Activated effector memory CD4-positive, alpha-beta T cell treated with anti-CD3 and anti-CD28 coated beads, Interleukin-2, amount 50 U/mL, for 16 hours (primary cell): ENCODE results near the gene HOXB4.

Experiments used
- DNase-seq: peaks from one replicate; pipeline ENCODE4 v3.0.0-alpha.2; 2020

Gene HOXB4

DNA sequence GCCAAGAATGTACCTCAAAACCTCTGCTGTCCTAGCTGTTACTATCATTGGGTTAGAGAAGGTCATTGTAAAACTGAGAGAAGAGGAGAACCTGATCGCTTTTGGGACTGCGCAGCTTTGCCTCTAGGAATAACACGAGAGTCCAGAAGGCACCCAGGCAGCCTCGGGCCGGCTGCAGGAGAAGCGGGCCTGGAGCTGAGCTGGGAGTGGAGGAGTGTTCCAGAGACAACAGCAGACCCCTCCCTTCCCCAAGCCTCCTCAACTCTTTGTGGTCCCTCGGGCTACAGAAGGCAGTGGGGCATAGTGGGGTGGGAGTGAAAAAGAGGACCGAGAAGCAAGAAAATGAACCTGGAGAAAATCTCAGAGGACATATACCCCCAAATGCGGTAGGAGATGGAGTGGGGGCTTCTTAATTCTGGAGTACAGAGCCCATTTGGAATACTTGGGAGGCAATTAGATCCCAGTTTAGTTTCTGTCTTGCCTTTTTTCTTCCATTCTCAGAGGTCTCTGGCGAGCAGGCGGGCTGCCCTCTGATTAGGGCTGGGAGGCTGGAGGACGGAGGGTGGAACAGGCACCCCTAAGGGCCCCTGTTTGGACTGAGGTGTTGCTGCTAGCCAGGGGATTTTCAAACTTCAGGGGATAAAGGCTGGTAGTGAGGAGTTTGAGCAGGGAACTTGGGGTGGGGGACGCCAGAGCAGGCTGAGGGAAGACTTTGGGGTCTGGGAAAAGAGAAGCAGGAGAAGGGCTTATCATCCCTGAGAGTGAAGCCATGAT is 19.9 kb downstream of the HOXB4 start:
- DNase-seq, result no peak

DNA sequence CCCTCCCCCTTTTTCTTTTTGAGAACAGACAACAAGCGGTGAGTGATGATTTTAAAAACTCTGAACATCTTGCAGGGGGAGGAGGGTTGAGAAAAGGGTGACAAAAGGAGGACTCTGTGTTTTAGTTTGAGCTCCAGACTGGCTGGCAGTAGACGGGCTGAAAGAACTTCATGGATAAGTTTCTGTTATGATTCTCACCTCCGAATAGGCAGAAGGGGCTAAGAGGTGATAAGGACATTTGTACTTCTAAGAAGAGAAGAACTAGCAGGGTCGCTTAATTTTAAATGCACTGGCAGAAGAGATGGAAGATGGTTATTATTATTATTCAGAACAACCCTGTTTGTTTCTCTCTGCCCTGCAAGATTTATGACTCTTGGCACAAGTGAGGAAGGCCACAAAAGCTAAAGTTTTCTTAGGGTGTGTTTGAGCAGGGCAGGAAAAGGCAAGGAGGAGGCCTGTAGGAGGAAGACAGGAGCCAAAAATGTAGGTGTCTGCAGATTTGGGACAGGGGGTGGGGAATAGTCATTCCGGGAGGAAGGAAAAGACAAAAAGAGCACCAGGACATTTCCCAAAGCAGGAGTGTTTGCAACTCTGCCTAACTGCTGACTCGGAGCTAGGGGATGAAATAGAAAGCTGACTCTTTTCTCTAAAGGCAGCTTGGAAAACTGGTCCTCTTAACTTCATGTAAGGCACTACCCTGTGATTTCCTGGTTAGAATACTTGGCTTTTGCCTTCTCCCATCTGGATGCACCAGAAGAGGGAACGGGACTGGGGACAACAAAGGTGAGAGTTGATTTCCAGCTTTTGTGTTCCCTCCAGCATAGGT is 21.4 kb downstream of the HOXB4 start:
- DNase-seq, result no peak

DNA sequence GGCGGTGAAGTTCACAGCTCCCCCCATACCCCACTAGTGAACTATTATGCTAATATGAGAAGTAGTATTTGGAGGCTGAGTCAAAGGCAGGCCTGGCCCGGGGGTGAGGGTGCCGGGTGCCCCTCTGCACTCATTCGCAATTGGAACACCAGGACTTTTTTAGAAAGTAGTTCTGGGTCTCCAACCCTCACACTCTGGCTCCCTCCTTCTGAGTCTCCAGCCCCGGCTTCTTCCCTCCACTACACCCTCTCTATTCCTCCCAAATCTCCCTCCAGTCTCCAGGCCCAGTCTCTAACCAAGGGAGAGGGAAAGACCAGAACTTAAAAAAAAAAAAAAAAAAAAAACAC is 21.9 kb downstream of the HOXB4 start:
- no peak for DNase-seq

DNA sequence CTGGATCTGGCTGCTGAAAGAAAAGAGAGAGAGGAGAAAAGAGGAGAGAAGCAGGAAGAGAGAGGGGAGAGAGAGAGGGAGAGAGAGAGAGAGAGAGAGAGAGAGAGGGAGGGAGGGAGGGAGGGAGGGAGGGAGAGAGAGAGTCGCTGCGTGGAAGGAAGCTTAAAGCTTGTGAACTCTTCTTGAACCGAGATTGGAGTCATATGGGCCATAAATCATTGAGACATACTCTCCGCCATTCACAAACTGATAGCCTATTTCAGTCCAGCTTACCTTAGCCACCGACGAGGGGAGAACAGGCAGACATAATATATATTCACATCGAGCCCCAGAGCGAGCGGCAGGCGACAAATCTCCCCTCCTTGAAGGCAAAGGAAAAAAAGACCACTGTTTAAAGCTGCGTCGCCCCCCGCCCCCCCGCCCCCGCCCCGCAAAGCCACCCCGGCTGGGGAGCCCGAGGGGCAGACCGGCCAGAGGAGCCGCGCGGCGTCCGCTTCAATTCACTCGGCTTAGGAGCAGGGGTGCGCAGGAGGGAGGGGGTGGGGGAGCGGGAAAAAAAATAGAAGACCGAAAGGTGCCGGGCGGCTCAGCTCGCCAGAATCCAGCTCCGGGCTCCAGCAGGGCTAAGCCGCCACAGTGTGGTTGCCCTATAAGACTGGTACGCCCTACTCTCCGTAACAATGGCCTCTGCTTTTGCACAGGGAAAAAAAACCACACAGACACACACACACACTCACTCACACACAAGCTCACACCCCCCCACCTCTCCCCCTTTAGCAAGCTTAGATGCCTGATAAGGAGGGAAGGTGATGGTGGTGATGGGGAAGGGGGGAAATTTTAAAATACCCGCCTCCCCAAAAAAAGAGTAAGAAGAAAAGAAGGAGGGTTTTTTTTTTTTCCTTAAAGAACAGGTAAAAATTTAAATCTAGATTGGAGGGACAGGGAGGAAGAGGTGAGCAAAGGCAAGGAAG is 22.6 kb downstream of the HOXB4 start:
- DNase-seq, result no peak

DNA sequence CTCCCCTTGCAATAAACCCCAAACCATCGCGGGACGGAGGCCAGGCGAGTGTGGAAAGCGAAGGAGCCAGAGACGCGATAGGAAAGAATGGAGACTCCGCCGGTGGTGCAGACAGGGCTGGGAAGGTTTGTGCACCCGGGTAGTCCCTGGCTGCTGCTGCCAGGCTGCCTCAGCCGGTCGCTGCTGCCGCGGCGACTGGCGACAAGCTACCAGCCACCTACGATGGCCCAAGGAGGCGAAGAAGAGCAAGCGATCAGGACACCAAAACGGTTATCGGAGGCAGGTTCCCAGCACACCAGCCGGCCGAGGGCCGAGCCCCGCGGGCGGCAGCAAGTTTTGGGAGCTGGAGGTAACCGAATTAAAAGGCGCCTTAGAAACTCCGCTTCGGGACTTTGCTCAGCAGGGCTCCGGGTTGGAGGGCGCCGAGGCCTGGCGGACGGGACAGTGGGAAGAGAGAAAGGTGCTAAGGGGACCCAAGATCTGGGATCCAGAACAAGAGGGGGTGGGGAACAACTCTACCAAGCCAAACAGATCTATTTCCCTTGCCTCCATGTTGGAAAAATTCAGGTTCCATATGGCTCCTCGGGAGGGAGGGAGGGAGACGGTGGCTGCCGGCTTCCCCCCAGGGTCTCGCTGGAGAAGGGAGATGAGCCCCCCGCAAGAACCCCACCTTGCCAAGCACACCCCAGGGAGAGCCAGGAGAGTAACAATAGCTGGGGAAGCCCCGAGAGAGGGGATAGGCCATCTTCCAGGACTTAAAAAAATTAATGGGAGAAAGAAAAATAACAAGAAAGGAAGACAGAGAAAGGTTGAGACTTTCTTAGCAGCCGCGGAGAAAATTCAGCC is 23.5 kb downstream of the HOXB4 start:
- DNase-seq, result no peak

DNA sequence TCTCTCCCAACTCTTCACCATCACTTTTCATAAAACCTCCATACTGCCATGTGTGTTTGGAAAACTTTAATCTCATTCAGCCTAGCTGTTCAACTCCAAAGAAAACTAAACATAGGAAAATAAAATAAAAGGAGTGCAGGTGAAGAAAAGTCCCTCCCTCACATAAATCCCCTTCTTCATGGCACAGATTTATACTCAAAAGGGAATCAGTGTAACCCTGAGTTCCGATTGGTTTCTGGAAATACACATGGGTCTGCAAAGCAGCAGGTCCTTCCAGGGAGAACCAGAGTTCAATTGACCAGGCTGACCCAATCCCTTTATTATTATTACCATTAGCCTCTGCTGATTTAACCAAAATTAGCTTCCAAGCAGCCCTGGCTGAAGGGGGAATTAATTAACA is 24.3 kb downstream of the HOXB4 start:
- DNase-seq, result no peak

DNA sequence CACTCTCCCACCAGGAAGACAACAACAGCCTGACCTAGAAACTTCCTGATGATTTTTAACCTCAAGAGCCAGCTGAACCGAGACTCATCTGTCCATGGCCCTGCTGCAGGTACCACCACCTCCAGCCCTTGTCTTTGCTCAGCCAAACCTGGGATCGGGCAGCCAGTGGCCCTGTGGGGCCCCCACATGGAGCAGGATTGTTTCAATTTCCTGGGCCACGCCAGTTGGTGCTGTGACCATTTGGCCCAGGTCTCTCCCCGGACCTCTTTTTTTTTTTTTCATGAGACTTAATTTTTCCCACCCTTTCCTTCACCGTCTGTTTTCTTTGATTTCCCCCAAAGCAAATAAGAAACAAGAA is 25.0 kb downstream of the HOXB4 start:
- no peak for DNase-seq

DNA sequence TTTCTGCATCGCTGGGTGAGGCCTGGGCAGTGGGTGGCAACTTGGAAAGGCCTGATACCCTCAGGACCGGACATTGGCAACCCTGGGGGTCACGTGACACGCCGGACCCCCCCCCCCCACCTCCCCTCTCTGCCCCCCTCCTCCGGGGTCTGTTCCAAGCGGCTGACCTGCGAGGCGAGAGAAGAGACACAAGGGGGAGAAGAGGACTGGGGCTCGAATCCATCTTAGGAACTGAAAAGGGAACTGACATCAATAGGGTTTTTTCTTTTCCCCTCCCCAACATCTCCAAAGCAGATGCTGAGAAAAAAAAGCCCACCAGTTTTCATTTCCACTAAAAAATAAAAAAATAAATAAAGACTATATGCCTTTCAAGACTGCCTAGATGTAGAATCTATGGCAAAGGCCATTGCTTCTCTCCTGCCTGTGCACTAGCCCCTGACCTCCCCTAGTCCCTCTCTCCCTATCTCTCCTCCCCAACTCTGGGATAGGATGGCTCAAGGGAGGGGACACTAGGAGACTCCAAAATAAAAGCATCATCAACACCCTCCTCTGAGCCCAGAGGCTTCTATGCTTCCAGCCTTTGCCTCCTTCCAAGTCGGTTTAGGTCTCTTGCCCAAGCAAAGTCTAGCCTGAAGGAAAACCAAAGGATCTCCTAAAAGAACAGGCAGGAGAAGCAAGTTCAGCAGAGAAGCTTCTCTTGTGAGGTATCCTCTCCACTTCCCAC is 25.5 kb downstream of the HOXB4 start:
- DNase-seq, result no peak

DNA sequence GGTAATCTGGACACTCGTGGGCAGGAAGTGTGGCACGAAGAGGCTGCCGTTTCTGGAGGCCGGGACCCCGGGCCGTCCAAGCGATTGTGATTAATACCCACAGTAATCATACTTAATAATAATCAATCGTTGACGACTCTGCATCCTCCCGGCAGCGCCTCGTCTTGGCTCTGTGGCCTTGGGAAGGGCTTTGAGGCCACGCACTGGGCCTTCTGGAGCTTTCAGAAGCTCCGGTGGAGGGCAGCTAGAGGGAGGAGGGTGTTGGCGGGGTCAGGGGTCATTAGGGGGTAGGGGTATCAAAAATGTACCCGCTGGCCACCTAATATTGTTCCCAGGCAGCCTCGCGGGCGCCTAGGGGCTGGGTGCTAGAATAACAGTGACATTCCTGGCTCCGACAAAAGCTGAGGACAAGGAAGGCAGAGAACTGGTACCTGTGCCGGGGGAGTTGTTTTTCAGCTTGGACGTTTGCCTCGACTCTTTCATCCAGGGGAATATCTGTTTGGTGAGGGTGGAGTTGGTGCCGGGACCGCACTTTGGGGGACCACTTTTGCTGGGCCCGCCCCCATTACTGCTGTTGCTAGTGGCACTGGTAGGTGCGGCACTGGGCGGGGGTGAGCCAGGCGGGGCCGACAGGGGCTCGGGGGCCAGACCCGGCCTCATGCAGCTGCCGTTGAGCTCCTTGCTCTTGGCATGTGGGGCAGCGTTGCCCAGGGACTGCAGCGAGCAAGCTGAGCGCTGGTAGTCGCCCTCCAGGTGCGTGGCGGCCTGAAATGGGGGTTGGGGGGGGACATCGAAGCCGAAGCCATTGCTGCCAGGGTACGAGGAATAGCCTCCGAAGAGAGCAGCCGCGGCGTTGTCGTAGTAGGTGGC is 26.3 kb downstream of the HOXB4 start:
- DNase-seq, result no peak

DNA sequence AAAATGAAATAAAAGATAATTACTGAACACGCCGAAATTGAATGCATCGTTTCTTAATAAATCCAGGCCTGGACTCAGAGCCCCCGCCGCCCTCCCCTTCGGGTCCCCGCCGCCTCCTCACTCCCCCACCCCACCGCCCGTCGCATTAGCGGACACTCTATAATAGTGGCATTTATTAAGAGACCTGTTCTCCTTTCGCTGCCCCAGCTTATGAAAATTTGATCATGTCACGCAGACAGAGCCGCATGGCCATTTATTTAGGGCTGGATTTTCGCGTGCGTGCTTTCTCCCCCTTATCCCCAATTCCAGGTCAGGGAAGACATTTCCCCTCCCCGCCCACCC is 27.0 kb downstream of the HOXB4 start:
- DNase-seq, result no peak

DNA sequence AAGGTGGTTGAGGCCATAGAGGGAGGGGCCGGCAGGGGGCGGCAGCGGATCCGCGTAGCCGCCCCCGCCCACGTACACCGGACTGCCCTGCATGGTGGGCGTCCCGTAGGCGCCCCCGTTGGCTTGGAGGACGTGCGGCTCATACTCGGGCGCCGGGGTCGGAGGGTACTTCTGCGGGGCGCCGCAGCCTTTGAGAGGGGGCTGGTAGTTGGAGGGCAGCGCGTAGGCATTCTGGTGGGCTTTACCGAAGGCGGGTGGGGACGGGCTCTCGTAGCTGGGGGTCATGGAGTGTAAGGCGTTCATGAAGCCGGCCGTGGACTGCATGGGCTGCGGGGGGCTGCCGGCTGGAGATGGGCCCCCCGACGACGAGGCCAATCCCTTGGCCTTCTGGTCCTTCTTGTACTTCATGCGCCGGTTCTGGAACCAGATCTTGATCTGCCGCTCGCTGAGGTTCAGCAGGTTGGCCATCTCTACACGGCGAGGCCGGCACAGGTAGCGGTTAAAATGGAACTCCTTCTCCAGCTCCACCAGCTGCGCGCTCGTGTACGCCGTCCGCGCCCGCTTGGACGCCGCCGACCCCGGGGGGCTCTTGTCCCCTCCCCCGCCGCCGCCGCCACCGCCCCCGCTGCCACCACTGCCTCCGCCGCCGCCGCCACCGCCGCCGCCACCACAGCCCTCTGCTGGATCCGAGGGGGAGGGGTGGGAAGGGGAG is 27.5 kb downstream of the HOXB4 start:
- DNase-seq, result no peak

DNA sequence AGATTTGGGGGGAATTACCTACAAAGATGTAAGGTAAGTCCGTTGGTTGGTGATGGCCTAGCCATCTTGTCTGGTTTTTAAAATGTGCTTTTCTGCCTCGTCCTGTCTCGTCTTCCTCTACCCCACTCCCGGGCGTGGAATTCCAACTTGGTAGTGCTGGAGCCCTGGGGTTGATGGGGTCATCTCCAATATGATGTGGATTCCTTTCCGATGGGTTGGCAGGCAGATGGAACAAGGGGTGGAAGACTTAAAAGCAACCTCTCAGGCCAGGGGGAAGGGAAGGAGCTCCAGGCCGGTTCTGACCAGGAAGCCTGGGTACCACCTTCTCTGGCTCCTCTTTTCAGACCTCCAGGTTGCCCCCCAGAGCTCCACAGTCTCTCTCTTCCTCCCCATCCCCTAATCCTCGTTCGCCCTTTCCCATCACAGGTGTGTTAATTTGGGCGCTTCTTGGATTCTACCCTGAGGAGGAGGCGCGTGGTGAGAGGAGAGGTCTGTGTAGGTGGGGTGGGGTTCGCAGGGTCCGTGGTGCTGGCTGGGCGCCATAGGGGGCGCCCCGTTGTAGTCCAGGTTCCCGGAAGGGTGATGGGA is 28.1 kb downstream of the HOXB4 start:
- DNase-seq, result no peak

DNA sequence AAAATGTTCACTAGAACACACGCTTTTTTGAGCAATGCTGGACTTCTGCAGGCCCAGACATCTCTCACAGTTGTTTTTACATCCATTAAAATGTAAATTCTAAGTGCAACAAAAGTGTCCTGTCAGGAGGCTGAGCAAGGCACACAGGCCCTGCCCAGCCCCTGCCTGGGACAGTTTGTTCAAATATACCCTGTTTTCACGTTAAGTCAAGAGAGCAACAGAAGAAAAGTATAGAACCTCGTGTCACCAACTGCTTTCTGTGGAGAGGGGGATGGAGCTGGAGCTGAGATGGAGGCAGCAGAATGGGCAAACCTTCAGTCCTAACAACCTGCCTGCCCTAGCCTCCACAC is 28.9 kb downstream of the HOXB4 start:
- DNase-seq, result no peak

DNA sequence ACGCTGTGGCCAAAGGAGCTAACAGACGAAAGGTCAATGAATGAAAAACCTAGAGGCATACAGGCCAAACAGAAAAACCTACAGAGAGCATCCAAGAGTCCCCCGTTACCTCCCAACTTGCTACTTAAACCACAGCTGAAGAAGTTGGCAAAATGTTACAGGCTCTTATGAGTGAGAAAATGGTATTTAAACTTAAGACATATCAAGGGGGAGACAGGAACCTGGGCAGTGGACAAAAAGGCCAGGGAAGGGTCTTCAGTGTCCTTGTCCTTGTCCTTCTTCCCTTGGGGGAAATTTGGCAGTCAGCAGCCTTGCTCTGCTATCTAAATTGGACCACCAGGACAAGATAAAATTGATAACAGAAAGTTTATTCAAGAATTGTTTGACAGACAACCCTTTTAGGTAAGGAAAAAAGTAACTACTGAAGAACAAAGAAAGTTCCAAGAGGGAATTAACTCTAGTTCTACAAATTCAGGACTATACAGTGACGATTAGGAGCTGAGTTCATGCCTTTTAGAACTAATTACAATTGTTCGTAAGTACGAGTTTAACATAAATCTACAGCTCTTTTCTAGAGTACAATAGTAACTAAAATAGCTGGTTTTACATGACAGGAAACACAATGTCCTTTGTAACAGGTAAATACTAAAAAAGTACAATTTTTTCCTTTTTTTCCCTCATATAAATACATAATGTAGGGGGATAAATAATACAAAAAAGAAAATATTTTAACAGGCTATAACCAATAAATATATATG is 29.4 kb downstream of the HOXB4 start:
- DNase-seq, result no peak

DNA sequence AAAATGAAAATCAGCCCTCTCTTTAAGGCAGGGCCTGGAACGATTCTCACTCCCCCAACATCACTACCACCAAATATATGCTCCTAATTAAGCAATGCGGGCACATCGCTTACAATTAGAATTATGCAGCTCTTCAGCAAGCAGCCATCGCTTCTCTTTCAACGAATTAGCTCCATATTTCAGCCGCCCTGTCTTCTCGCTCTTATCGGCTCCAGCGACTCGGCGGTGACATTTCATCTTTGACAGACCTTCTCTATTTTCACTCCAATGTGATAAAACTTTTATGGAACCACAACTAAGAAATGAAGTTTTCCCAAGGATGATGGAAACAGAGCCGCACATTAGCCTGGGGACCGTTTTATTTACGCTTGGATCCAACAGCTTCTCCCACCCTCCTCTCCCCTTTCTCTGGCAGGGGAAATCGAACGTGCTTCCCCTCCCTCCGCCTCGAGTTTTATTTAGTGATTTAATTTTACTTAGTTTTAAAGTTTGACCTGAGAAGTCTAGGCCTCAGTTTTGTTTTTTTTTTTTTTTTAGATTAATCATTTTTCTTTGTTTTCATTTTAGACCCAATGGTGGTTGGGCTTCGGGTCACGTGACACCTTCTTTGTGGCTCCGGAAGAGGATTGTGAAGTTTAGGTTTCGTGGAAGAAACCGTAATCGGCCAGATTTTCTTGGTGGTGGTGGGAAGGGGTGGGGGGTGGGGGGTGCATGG is 30.2 kb downstream of the HOXB4 start:
- DNase-seq, result peak; percentile 75

DNA sequence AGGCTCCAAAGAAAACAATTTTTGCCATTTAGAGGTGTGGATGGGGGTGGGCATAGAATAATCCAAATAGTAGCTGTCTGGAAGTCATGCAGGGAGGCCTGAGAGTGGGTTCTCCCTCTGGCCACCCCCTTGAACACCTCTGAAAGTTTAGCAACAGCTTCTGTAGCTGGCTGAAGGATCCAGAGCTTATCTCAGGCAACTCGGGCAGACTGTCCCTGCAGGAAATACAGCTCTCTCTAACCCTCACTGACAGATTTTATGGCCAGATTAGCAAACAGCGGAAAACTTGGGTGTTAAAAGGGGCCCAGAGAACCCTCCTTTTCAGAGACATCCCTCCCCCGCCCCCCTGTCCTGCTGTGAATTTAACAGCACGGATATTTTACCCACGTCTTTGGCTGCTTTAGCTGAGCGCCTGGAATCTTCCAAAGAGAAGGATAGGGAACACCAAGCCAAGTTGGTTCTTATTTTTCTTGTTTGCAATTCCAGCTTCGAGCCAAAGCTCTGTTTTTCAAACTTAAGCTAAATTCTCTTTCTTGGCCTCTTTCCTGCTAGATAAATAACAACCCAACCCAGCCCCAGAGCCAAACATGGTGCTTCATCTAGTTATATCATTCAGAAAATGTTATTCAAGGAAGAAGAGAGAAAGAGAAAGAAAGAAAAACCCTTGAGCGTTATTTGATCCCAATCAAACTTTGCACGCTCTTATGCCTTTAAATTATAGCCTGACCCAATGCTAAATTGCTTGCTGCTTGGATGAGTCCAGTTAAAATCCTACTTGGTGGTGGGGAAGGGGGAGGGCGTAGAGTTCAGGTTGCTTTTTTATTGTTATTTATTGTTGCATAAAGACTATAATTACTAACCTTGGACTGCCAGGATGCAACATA is 31.0 kb downstream of the HOXB4 start:
- no peak for DNase-seq
